GM19099 (cell line): ENCODE data around the gene IPCEF1.

Experiments
- POLR2A ChIP-seq: IDR thresholded peaks from 3 replicates; pipeline ENCODE4 v1.6.1; 2011; ENCODE audit warnings: low read depth; ENCODE audit not compliant: insufficient read length; ENCODE audit errors: extremely low read depth

The IPCEF1 gene

DNA sequence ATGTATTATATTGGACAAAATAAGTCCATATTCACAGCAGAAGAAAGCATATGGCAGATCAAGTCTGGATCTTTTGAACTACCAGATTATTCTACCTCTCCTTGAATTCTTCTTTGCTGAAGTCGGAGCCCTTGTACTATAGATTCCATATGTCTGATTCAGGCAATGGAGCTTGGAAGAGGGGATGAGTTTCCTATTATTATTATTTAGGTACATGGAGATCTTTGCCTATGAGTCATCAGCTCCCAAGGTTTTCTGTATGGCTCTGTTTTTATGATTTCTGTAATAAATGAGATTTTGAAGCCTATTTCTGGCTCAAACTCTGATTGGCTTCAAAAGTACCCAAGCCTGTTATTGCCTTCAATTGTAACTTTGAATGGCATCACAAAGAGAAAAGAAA lies 245.6 kb downstream of the IPCEF1 start:
- TF ChIP-seq POLR2A = no peak

DNA sequence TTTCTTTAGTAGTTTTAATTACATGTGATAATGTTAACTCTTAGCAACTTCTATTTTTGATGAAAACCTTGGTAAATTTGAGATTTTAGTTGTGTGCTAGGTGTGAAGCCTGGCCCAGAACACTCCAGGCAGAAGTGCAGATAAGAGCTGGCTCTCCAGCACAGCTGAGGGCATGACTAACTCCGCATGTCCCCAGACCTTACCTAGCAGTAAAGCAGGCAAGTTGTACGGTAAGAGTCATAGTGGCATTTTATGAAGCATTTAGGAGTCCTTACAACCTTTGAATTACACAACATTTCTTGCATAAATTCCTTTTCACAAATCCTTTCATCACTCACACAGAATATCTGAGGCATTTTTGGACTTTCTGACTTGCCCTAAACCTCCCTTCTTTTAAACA lies 250.4 kb downstream of the IPCEF1 start:
- no peak for TF ChIP-seq POLR2A
